Measurements from ENCODE around the gene CXCL12. TPM values are rescaled to one million over a fixed set of nuclear protein-coding genes. Genes with fewer than 3 reads are reported as not detected.

The CXCL12 gene
- total and polyA plus RNA-seq, 4 donors, result 23.7 to 91.4 (median 51.8) TPM

DNA sequence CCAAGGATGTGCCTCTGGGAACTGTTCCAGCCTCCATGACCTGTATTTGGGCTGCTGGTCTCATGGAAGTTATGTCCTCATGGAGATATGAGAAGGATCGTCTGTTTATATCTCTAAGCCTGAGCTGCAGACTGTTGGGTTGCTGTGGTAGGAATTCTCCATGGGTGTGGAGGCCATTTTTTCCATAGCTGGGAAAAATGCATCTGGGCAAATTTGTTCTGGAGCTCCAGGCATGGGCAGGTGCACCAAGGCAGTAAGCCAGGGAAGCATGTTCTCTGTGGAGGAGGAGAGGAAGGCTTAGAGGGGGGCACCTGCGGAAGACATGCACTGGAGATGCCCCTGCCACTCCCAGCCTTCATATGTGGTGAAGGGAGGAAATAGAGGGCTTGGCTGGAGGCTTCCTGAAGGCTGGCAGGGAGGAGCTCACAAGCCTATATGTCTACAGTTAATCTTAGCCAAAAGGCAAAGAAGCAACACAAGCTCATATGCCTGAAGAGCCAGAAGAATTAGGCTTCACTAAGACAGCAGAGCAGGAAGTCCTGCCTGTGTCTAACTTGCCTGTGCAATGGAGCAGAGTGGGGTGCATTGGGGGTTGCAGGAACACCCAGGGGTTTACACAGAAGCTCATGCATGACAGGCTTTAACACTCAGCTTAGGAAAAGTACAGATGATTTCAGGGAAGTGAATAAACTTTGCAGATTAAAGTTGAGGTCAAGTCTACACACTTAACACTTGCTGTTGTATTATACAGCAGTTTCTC, 35.1 kb upstream of the CXCL12 start:
- Histone ChIP-seq H3K4me1 (ENCODE audit: control insufficient read depth in 5 of 5, insufficient read depth in 5 of 5, low read length in 5 of 5) (peaks cover 0 to 37% (median 0%) of the 10 kb centered on the region in 5 donors), H3K36me3 (ENCODE audit: control insufficient read depth in 4 of 4, insufficient read depth in 4 of 4, low read length in 4 of 4) (no peaks in the 10 kb centered on the region), H3K9ac (ENCODE audit: insufficient read depth in 1 of 2, low read length in 2 of 2) (no peak overlapping the region), H3K9me3 (ENCODE audit: control insufficient read depth in 4 of 4, insufficient read depth in 3 of 4, low read length in 3 of 4) (peaks cover 0 to 4% (median 1%) of the 10 kb centered on the region in 4 donors), H3K27ac (ENCODE audit: low read depth in 1 of 2, low read length in 1 of 2) (no peak overlapping the region), H3K4me3 (no peak overlapping the region), H3K27me3 (ENCODE audit: control insufficient read depth in 3 of 3, insufficient read depth in 3 of 3, low read length in 2 of 3) (no peaks in the 10 kb centered on the region)
- 69 to 75% methylated on average over 2 of the region's 2 CpGs for WGBS, 2 donors
- TF ChIP-seq, protein P1, sequence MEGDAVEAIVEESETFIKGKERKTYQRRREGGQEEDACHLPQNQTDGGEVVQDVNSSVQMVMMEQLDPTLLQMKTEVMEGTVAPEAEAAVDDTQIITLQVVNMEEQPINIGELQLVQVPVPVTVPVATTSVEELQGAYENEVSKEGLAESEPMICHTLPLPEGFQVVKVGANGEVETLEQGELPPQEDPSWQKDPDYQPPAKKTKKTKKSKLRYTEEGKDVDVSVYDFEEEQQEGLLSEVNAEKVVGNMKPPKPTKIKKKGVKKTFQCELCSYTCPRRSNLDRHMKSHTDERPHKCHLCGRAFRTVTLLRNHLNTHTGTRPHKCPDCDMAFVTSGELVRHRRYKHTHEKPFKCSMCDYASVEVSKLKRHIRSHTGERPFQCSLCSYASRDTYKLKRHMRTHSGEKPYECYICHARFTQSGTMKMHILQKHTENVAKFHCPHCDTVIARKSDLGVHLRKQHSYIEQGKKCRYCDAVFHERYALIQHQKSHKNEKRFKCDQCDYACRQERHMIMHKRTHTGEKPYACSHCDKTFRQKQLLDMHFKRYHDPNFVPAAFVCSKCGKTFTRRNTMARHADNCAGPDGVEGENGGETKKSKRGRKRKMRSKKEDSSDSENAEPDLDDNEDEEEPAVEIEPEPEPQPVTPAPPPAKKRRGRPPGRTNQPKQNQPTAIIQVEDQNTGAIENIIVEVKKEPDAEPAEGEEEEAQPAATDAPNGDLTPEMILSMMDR (IDR thresholded peaks at IDR 0.05; ENCODE audit: control extremely low read depth, extremely low read depth), result no peak
- ATAC-seq (ENCODE audit: insufficient read depth, low FRiP score) (no peak), DNase-seq (no peak)

DNA sequence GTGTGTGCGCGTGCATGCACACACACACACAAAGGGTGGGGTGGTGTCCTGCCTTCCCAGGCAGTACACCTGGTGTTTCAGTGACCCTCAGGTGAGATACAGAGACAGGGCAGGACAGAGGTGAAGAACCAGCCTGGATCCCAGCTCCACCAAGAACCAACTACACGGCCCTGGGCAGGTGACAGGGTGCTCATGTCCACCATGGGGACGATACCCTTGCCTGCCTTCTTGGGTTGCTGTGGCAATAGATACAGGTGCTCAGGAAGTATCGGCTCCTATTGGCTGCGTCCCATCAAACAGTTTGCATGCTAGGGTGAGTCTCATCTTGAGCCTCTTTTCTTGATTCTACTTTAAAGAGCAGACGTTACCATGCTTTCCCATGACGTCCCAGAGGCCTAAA, 33.7 kb upstream of the CXCL12 start:
- no peak overlapping the region for H3K27ac ChIP-seq (ENCODE audit: low read depth in 1 of 2, low read length in 1 of 2)
- WGBS, 2 donors, result 91 to 95% methylated on average over 8 of the region's 8 CpGs
- H3K9me3 ChIP-seq (ENCODE audit: control insufficient read depth in 4 of 4, insufficient read depth in 3 of 4, low read length in 3 of 4), result peaks cover 0 to 4% (median 2%) of the 10 kb centered on the region in 4 donors
- peaks cover 0 to 25% (median 0%) of the 10 kb centered on the region in 5 donors for H3K4me1 ChIP-seq (ENCODE audit: control insufficient read depth in 5 of 5, insufficient read depth in 5 of 5, low read length in 5 of 5)
- no peak for DNase-seq
- no peak overlapping the region for H3K9ac ChIP-seq (ENCODE audit: insufficient read depth in 1 of 2, low read length in 2 of 2)
- ATAC-seq (ENCODE audit: insufficient read depth, low FRiP score), result no peak
- no peak overlapping the region for H3K4me3 ChIP-seq
- H3K27me3 ChIP-seq (ENCODE audit: control insufficient read depth in 3 of 3, insufficient read depth in 3 of 3, low read length in 2 of 3), result no peaks in the 10 kb centered on the region
- H3K36me3 ChIP-seq (ENCODE audit: control insufficient read depth in 4 of 4, insufficient read depth in 4 of 4, low read length in 4 of 4), result no peaks in the 10 kb centered on the region
- TF ChIP-seq, protein P1 (IDR thresholded peaks at IDR 0.05; ENCODE audit: control extremely low read depth, extremely low read depth), result no peak

DNA sequence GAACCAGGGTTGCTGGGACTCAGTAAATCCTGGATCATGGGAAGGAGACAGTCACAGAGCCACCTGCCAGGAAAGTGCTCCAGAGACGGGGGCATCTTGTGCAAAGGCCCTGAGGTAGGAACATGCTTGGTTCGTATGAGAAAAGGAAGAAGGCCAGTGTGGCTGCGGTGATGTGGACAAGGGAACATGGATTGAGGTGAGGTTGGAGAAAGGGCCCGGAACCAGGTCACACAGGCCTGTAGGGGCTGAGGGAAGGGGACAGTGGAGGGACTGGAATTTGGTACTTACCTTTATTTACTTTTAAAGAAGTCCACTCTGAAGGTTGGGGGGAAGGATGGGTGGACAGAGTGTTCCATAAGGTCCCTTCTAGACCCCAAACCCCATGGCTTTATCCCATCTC, 32.9 kb upstream of the CXCL12 start:
- no peak overlapping the region for H3K27ac ChIP-seq (ENCODE audit: low read depth in 1 of 2, low read length in 1 of 2)
- no peak for DNase-seq
- no peak for ATAC-seq (ENCODE audit: insufficient read depth, low FRiP score)
- H3K9me3 ChIP-seq (ENCODE audit: control insufficient read depth in 4 of 4, insufficient read depth in 3 of 4, low read length in 3 of 4), result peaks cover 0 to 4% (median 2%) of the 10 kb centered on the region in 4 donors
- TF ChIP-seq, protein P1 (IDR thresholded peaks at IDR 0.05; ENCODE audit: control extremely low read depth, extremely low read depth), result no peak
- 89 to 92% methylated on average over 4 of the region's 4 CpGs for WGBS, 2 donors
- H3K9ac ChIP-seq (ENCODE audit: insufficient read depth in 1 of 2, low read length in 2 of 2), result no peak overlapping the region
- H3K4me3 ChIP-seq, result no peak overlapping the region
- H3K27me3 ChIP-seq (ENCODE audit: control insufficient read depth in 3 of 3, insufficient read depth in 3 of 3, low read length in 2 of 3), result no peaks in the 10 kb centered on the region
- peaks cover 0 to 18% (median 0%) of the 10 kb centered on the region in 5 donors for H3K4me1 ChIP-seq (ENCODE audit: control insufficient read depth in 5 of 5, insufficient read depth in 5 of 5, low read length in 5 of 5)
- no peaks in the 10 kb centered on the region for H3K36me3 ChIP-seq (ENCODE audit: control insufficient read depth in 4 of 4, insufficient read depth in 4 of 4, low read length in 4 of 4)

Measured in lung (tissue), 12 donors.